ENCODE measurements around the gene VAC14. TPM values are rescaled to one million over a fixed set of nuclear protein-coding genes. Genes with fewer than 3 reads are reported as not detected.
A peak's percentile ranks its signal among the peaks of the same experiment; 100 is the strongest.

The VAC14 gene
- total RNA-seq, 1 experiment from 2014 or later, result 49.9 TPM

DNA sequence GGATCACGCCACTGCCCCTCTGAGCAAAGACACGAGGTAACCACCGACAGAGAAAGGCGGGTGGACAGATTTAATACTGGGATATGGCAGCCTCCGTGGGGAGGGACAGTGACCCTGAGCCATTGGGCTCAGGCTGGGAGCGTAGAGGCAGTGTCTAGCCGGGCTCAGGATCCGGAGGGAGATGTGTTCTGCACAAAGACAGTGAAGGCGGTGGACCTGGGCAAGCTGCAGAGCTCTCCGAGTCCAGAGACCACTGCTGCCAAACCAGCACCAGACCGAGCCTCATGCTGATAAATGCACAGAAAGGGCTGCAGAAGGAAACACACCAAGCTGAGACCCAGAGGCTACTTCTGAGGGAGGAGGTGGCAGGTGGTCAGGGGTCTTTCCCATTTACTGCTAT lies 88.6 kb downstream of the VAC14 start:
- no peak overlapping the region for H2BK5ac ChIP-seq (ENCODE audit: insufficient read length, low read length)
- no peak overlapping the region for H3K4me2 ChIP-seq (ENCODE audit: insufficient read depth, insufficient read length, low read length)
- H3K56ac ChIP-seq (ENCODE audit: insufficient read length, low read depth, low read length), result no peak overlapping the region
- H3K27ac ChIP-seq (ENCODE audit: insufficient read length, low read depth, low read length), result no peak overlapping the region
- no peak overlapping the region for H4K5ac ChIP-seq (ENCODE audit: insufficient read length, low read depth, low read length)
- no peak overlapping the region for H3K18ac ChIP-seq (ENCODE audit: insufficient read length, low read depth, low read length)
- H3K4me1 ChIP-seq (ENCODE audit: insufficient read depth, low read length), result peaks cover 9% of the 10 kb centered on the region; the same call in 1 of the 2 replicates
- no peak overlapping the region for H3T11ph ChIP-seq (ENCODE audit: low read length)
- no peak for TF ChIP-seq CTCF (conservative IDR thresholded peaks at IDR 0.05)
- no peaks in the 10 kb centered on the region for H3K27me3 Mint-ChIP-seq (ENCODE audit: low read depth)
- H3K9me3 Mint-ChIP-seq, result no peaks in the 10 kb centered on the region
- H2BK15ac ChIP-seq (ENCODE audit: low read depth, low read length), result no peak overlapping the region
- H3K4ac ChIP-seq (ENCODE audit: low read depth, low read length), result no peak overlapping the region
- H3K79me2 ChIP-seq (ENCODE audit: insufficient read depth, low read length), result no peaks in the 10 kb centered on the region
- no peaks in the 10 kb centered on the region for H4K20me1 ChIP-seq (ENCODE audit: control insufficient read depth, insufficient read depth, insufficient read length)
- H3K79me1 ChIP-seq (ENCODE audit: insufficient read depth, low read depth, low read length, poor library complexity, severe bottlenecking), result no peaks in the 10 kb centered on the region
- H3K9me3 ChIP-seq (ENCODE audit: control insufficient read depth, low read depth, low read length), result no peaks in the 10 kb centered on the region
- H3K4me1 Mint-ChIP-seq, result peaks cover 62 to 72% of the 10 kb centered on the region in 2 experiments
- peak overlapping the region in 2 of 3 experiments; percentile 25 to 73; a peak in 4 of 7 replicates for H3K27ac Mint-ChIP-seq
- no peak overlapping the region for H2AK5ac ChIP-seq (ENCODE audit: insufficient read length, low read length)
- no peak overlapping the region for H2BK120ac ChIP-seq (ENCODE audit: low read depth, low read length, poor library complexity, severe bottlenecking)
- no peak overlapping the region; a peak in 1 of 5 replicates for H3K4me3 Mint-ChIP-seq
- H4K8ac ChIP-seq (replicated peaks; ENCODE audit: insufficient read length, low read depth, low read length), result no peak overlapping the region
- H3K36me3 Mint-ChIP-seq (ENCODE audit: insufficient read depth in 1 of 3, low read depth in 3 of 3), result peaks cover 4 to 9% (median 7%) of the 10 kb centered on the region in 3 experiments; a peak in 4 of 7 replicates
- no peak overlapping the region for H3K9ac ChIP-seq (ENCODE audit: extremely low read depth, insufficient read length, low read length)
- WGBS (ENCODE audit: extremely low coverage, insufficient read length, low lambda C conversion rate), result no CpG with 5 or more reads among the region's 11 CpGs
- DNase-seq, result no peak
- H3K23ac ChIP-seq (ENCODE audit: insufficient read length, low read depth, low read length), result no peak overlapping the region
- H2AFZ ChIP-seq (ENCODE audit: low read length), result no peak overlapping the region
- no peak overlapping the region for H3K14ac ChIP-seq (ENCODE audit: insufficient read depth, low read length)
- H3K23me2 ChIP-seq (ENCODE audit: insufficient read length, low read depth, low read length, poor library complexity, severe bottlenecking), result no peaks in the 10 kb centered on the region
- no peak overlapping the region for H2BK12ac ChIP-seq (ENCODE audit: insufficient read length, low read depth, low read length)
- no peaks in the 10 kb centered on the region for H3K27me3 ChIP-seq (ENCODE audit: insufficient read depth, low read length)
- no peak overlapping the region for H4K91ac ChIP-seq (ENCODE audit: insufficient read length, low read depth, low read length)
- H2BK20ac ChIP-seq (ENCODE audit: low read depth, low read length, poor library complexity, severe bottlenecking), result no peak overlapping the region
